Testis (tissue), 3 donors: ENCODE results near the gene UTF1. TPM values are rescaled to one million over a fixed set of nuclear protein-coding genes. Genes with fewer than 3 reads are reported as not detected.

Experiments used
- DNase-seq: peaks from one replicate; pipeline ENCODE4 v3.0.0-alpha.2; 2019
- H3K27ac ChIP-seq, 2 donors: fragments of 200-600 bp; sonication (generic); one replicate each; pipeline ENCODE4 v1.5.1; 2019
- H3K27me3 ChIP-seq: fragments of 200-600 bp; sonication (generic); one replicate; pipeline ENCODE4 v1.5.1; 2019
- H3K36me3 ChIP-seq: fragments of 200-600 bp; sonication (generic); one replicate; pipeline ENCODE4 v1.5.1; 2017; ENCODE audit warnings: low read depth; ENCODE audit errors: missing control alignments
- H3K4me1 ChIP-seq: fragments of 200-600 bp; sonication (generic); one replicate; pipeline ENCODE4 v1.5.1; 2019
- H3K4me3 ChIP-seq, 2 donors: fragments of 200-600 bp; sonication (generic); one replicate each; pipeline ENCODE4 v1.5.1; 2017 to 2019
- H3K9me3 ChIP-seq: fragments of 200-600 bp; sonication (generic); one replicate; pipeline ENCODE4 v1.5.1; 2017
- POLR2A ChIP-seq: fragments of 450-650 bp; IDR thresholded peaks from one replicate; pipeline ENCODE4 v1.6.1; 2017; ENCODE audit warnings: antibody characterized with exemption, mild to moderate bottlenecking, moderate library complexity
- WGBS, 2 donors: methylation state at CpG; one replicate each; pipeline ENCODE4 v1.1.5; 2018; 5-methylcytosine and 5-hydroxymethylcytosine counted together
- intact Hi-C: fragments of 100-400 bp; cut with DNase I; formaldehyde crosslinking; loops from one replicate; pipeline ENCODE4 v1.15.1; 2023; ENCODE audit warnings: low total_unique reads
- polyA plus RNA-seq: library from polyadenylated mRNA; stranded (reverse); fragments of 350-450 nt; fragmentation: Illumina TruSeq; extraction: RNeasy Lipid Tissue Mini Kit (QIAGEN cat#74804); gene quantifications from one replicate; pipeline ENCODE4 v1.2.3, GENCODE V29; 2014; ENCODE audit warnings: low read depth, low replicate concordance; ENCODE audit not compliant: insufficient read depth
- total RNA-seq, 2 donors: library from RNA; depleted of rRNA; stranded (reverse); fragments of >200 nt; gene quantifications; one replicate each; pipeline ENCODE4 v1.2.3, GENCODE V29; 2016
- TF ChIP-seq, protein P1 (sequence below), 3 experiments: fragments of 450-650 bp in 2 of 3; fragments of 200-600 bp in 1 of 3; sonication (generic) in 1 of 3; IDR thresholded peaks; one replicate each; pipeline ENCODE4 v1.5.1; 2016 to 2019; ENCODE audit warnings: antibody characterized with exemption in 3 of 3, mild to moderate bottlenecking in 2 of 3, moderate library complexity in 1 of 3

Gene UTF1
- total and polyA plus RNA-seq, 3 donors from 2014 or later = 5.3 to 18.6 (median 17.2) TPM

DNA sequence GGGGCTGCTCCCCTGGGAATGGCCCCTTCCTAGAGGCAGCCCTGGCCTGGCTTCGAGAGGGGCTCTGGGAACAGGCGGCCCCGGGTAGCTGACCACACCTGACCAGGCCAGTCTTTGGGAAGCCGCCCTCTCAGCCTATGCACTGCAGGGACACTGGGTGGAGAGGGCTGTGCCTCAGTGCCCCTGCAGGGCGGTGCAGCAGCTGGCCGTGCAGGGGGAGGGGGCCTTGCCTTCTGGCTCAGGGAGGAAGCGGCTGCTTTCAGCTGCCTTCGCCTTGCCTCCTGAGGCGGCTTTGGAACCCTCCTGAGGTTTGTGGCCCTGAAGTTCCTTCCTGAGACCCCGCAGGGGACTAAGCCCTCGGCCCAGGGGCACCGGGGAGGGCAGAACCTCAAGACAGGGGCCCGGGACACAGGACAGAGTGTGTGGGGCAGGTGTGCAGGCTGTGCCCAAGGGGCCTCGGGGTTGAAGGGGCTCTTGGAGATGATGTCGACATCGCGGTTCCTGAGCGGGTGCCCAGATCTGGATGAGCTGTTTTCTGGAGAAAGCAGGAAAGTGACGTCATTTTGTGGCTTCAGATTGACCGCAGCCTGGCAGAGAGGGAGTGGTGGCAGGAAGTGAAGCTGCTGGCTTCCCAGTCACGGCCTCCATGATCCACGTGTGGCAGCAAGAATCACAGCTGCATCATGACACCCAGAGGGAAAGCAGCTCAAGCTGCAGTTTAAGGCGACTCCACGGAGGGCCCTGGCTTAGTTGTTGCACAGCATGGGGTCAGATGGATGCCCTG, 29.0 kb downstream of the UTF1 start:
- 74 to 77% methylated on average over 9 to 24 of the region's 24 CpGs for WGBS, 2 donors
- H3K4me3 ChIP-seq = no peak overlapping the region
- H3K4me1 ChIP-seq = peaks cover 38% of the 10 kb centered on the region
- H3K36me3 ChIP-seq = no peaks in the 10 kb centered on the region
- TF ChIP-seq POLR2A = no peak
- TF ChIP-seq, protein P1, sequence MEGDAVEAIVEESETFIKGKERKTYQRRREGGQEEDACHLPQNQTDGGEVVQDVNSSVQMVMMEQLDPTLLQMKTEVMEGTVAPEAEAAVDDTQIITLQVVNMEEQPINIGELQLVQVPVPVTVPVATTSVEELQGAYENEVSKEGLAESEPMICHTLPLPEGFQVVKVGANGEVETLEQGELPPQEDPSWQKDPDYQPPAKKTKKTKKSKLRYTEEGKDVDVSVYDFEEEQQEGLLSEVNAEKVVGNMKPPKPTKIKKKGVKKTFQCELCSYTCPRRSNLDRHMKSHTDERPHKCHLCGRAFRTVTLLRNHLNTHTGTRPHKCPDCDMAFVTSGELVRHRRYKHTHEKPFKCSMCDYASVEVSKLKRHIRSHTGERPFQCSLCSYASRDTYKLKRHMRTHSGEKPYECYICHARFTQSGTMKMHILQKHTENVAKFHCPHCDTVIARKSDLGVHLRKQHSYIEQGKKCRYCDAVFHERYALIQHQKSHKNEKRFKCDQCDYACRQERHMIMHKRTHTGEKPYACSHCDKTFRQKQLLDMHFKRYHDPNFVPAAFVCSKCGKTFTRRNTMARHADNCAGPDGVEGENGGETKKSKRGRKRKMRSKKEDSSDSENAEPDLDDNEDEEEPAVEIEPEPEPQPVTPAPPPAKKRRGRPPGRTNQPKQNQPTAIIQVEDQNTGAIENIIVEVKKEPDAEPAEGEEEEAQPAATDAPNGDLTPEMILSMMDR (IDR thresholded peaks at IDR 0.05) = no peak
- H3K27me3 ChIP-seq = no peaks in the 10 kb centered on the region
- intact Hi-C loops = no loop called here
- peak overlapping the region; percentile 23 to 41 for H3K27ac ChIP-seq
- no peaks in the 10 kb centered on the region for H3K9me3 ChIP-seq
- DNase-seq = peak; percentile 57

DNA sequence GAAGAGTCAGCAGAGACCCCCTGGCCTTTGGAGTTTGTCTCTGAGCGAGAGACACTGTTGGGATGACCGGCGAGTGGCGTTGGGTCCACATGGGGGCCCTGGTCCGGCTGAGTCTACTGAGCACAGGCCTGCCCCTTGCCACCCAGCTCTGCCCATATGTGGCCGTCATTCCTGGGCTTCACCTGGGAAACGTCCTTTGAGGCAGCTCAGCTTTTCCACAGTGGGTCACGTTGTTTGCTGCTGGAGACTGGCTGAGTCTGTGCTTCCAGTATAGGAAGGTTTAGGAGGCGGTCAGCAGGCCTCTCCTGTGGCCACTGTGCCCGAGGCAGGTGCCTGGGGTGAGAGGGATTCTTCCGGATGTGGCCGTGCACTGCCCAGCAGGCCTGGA, 29.6 kb downstream of the UTF1 start:
- intact Hi-C loops = no loop called here
- Histone ChIP-seq H3K4me1 (peaks cover 32% of the 10 kb centered on the region), H3K27me3 (no peaks in the 10 kb centered on the region), H3K4me3 (no peak overlapping the region), H3K27ac (peak overlapping the region in 1 of 2 donors; percentile 41), H3K36me3 (no peaks in the 10 kb centered on the region), H3K9me3 (no peaks in the 10 kb centered on the region)
- 78 to 84% methylated on average over 10 to 12 of the region's 12 CpGs for WGBS, 2 donors
- TF ChIP-seq, protein P1 (IDR thresholded peaks at IDR 0.05) = no peak
- no peak for TF ChIP-seq POLR2A
- DNase-seq = no peak

DNA sequence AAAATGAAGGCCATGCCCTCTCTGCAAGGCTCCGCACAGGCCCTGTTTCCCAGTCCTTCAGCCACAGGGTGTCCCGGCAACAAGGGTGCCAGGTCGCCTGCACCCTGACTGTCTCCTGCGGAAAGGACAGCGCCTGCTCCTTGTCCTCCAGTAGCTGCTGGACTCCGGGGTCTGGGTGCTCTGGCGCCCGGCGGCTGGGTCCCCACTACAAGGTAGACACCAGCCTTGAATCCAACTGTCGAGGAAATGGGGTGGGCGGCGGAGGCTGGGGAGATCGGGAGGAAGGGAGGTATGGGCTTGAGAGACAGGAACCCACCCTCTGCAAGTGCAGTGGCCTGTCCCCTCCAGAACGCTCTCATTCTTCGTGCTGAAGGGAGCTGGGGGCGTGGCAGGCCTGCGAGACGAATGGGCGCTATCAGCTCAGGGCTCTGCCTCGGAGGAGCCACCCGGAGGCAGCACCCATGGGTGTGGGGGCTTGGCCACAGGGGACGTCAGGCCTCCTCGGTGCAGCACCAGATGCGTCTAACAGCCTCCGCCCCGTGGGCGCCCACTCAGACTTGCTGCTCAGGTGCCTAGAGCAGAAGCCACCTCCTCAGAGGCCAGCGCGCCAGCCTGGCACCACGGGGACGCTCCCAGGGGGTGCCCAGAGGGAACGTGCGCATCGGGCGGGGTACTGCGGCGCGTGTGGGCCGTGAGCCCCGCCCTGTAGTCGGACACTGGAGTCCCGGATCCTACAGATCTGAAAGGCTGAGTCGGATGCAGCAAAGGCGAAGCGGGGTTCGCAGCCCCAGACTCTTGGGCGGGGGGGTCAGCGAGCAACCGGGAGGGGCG, 31.1 kb downstream of the UTF1 start:
- Histone ChIP-seq H3K4me1 (peaks cover 17% of the 10 kb centered on the region), H3K9me3 (no peaks in the 10 kb centered on the region), H3K27ac (peak overlapping the region; percentile 67 to 82), H3K4me3 (peak overlapping the region; percentile 70 to 83), H3K36me3 (no peaks in the 10 kb centered on the region), H3K27me3 (no peaks in the 10 kb centered on the region)
- no peak for TF ChIP-seq POLR2A
- intact Hi-C loops = no loop called here
- peak; percentile 69 for DNase-seq
- 0 to 24% methylated on average over 8 to 46 of the region's 50 CpGs for WGBS, 2 donors

DNA sequence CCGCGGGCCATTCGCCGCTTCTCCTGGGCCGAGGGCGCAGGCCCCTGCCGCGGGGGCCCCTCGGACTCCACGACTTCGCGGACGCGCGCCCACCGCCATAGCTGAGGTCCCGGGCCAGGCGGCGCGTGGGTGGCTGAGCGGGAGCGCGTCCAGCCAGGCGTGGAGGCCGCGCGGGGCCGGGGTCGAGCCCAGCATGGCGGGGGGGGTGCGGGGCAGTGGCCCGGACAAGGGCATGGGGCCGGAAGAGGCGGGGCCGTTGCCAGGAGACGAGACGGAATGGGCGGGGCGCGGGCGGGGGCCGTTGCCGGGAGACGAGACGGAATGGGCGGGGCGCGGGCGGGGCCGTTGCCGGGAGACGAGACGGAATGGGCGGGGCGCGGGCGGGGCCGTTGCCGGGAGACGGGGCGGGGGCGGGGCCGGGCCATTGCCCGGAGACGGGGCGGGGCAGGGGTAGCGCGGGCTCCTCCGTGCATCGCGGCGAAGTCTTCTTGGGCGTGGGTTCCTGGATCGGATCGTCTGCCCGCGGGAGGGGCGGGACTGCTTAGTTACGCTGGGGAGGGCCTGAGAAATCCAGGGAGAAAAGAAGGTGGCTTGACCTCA, 31.8 kb downstream of the UTF1 start:
- Histone ChIP-seq H3K27ac (peak overlapping the region; percentile 67 to 82), H3K36me3 (no peaks in the 10 kb centered on the region), H3K9me3 (no peaks in the 10 kb centered on the region), H3K4me1 (peaks cover 14% of the 10 kb centered on the region), H3K4me3 (peak overlapping the region; percentile 70 to 83), H3K27me3 (no peaks in the 10 kb centered on the region)
- intact Hi-C loops = no loop called here
- 2 to 4% methylated on average over 23 to 26 of the region's 79 CpGs for WGBS, 2 donors
- peak; percentile 95 for DNase-seq
- TF ChIP-seq, protein P1 (IDR thresholded peaks at IDR 0.05) = no peak
- TF ChIP-seq POLR2A = no peak

DNA sequence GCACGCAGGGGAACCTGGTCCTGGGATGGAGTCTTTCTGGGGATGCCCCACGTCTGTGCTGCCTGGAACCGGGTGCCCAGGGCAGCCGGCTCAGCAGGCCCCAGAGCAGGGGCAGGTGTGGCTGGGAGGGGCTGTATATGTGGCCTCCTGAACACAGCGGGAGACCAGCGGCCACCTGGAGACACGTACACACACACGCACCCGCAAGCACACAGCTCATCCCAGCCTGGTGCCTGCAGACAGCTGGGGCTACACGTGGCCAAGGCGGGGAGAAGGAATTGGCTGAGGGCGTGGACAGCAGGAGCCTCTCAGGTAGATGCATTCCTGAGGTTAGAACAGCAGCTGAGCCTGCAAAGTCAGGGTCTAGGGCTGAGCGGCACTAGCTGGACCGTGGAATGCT, 32.7 kb downstream of the UTF1 start:
- DNase-seq = no peak
- Histone ChIP-seq H3K9me3 (no peaks in the 10 kb centered on the region), H3K36me3 (no peaks in the 10 kb centered on the region), H3K27ac (no peak overlapping the region), H3K4me1 (peaks cover 5% of the 10 kb centered on the region), H3K27me3 (no peaks in the 10 kb centered on the region), H3K4me3 (no peak overlapping the region)
- TF ChIP-seq, protein P1 (IDR thresholded peaks at IDR 0.05) = no peak
- no peak for TF ChIP-seq POLR2A
- WGBS, 2 donors = 75 to 78% methylated on average over 8 to 13 of the region's 14 CpGs
- intact Hi-C loops = no loop called here
